HepG2 (cell line): ENCODE measurements around the gene CENATAC. TPM values are rescaled to one million over a fixed set of nuclear protein-coding genes. Genes with fewer than 3 reads are reported as not detected.

Source experiments
- AGO1 ChIP-seq: fragments of 200-400 bp; formaldehyde crosslinking; IDR thresholded peaks from 2 replicates; pipeline ENCODE4 v1.6.1; 2017; ENCODE audit warnings: mild to moderate bottlenecking, low read depth, low read length, moderate library complexity; ENCODE audit not compliant: poor library complexity, severe bottlenecking
- AHR ChIP-seq: IDR thresholded peaks from 2 replicates; pipeline ENCODE4 v1.6.1; 2018; ENCODE audit warnings: missing genetic modification reagents, missing compliant biosample characterization
- ARHGAP35 ChIP-seq: sonication (generic); formaldehyde crosslinking; IDR thresholded peaks from 2 replicates; pipeline ENCODE4 v1.9.0; 2022; ENCODE audit warnings: mild to moderate bottlenecking, inconsistent platforms, moderate library complexity, missing genetic modification reagents, borderline replicate concordance
- CBX1 ChIP-seq: IDR thresholded peaks from one replicate; pipeline ENCODE4 v1.6.1; 2016; ENCODE audit warnings: antibody characterized with exemption, low read depth
- ELF3 ChIP-seq: IDR thresholded peaks from 2 replicates; pipeline ENCODE4 v1.6.1; 2016; ENCODE audit warnings: missing genetic modification reagents, missing compliant biosample characterization
- ETS1 ChIP-seq: sonication (generic); formaldehyde crosslinking; IDR thresholded peaks from 2 replicates; pipeline ENCODE4 v1.4.0; 2020; ENCODE audit warnings: missing genetic modification reagents
- ETV5 ChIP-seq: IDR thresholded peaks from 2 replicates; pipeline ENCODE4 v1.6.1; 2018; ENCODE audit warnings: missing biosample characterization, missing genetic modification reagents, inconsistent platforms, borderline replicate concordance
- HCFC1 ChIP-seq: fragments of 150-350 bp; IDR thresholded peaks from 2 replicates; pipeline ENCODE4 v1.6.1; 2014; ENCODE audit warnings: low read depth, low read length
- HES4 ChIP-seq: sonication (generic); formaldehyde crosslinking; IDR thresholded peaks from 2 replicates; pipeline ENCODE4 v1.9.0; 2021; ENCODE audit warnings: mild to moderate bottlenecking, missing genetic modification reagents, borderline replicate concordance
- HOMEZ ChIP-seq: IDR thresholded peaks from 2 replicates; pipeline ENCODE4 v1.6.1; 2016; ENCODE audit warnings: low read depth
- NCOR1 ChIP-seq: fragments of 200-600 bp; sonication (generic); IDR thresholded peaks from 2 replicates; pipeline ENCODE4 v1.7.0; 2017; ENCODE audit warnings: antibody characterized with exemption, low read length, borderline replicate concordance
- PRDM15 ChIP-seq: sonication (generic); formaldehyde crosslinking; IDR thresholded peaks from 2 replicates; pipeline ENCODE4 v1.4.0; 2020; ENCODE audit warnings: missing genetic modification reagents
- RBFOX2 ChIP-seq: fragments of 200-400 bp; formaldehyde crosslinking; IDR thresholded peaks from 2 replicates; pipeline ENCODE4 v1.6.1; 2017; ENCODE audit warnings: low read depth, mild to moderate bottlenecking, low read length
- SP5 ChIP-seq: IDR thresholded peaks from 2 replicates; pipeline ENCODE4 v1.6.1; 2016; ENCODE audit warnings: low read depth, borderline replicate concordance
- STAT5B ChIP-seq: sonication (generic); formaldehyde crosslinking; IDR thresholded peaks from 2 replicates; pipeline ENCODE4 v1.4.0; 2020; ENCODE audit warnings: missing genetic modification reagents
- USF2 ChIP-seq, 2 experiments: sonication (generic) in 1 of 2; formaldehyde crosslinking in 1 of 2; IDR thresholded peaks; 2 replicates each; pipeline versions ENCODE4 v1.5.1 to v1.6.1; 2011 to 2020; ENCODE audit warnings: borderline replicate concordance in 1 of 2, low read depth in 1 of 2, low read length in 1 of 2, mild to moderate bottlenecking in 1 of 2, missing genetic modification reagents in 1 of 2, moderate library complexity in 1 of 2
- ZNF225 ChIP-seq: sonication (generic); formaldehyde crosslinking; IDR thresholded peaks from 2 replicates; pipeline ENCODE4 v1.4.0; 2020; ENCODE audit warnings: mild to moderate bottlenecking, missing genetic modification reagents
- ZNF383 ChIP-seq: sonication (generic); formaldehyde crosslinking; IDR thresholded peaks from 2 replicates; pipeline ENCODE4 v1.4.0; 2020; ENCODE audit warnings: missing genetic modification reagents, mild to moderate bottlenecking, borderline replicate concordance
- ZNF788 ChIP-seq: sonication (generic); formaldehyde crosslinking; IDR thresholded peaks from 2 replicates; pipeline ENCODE4 v1.5.0; 2020; ENCODE audit warnings: mild to moderate bottlenecking, missing genetic modification reagents, borderline replicate concordance
- ZNF816 ChIP-seq: sonication (generic); formaldehyde crosslinking; IDR thresholded peaks from 2 replicates; pipeline ENCODE4 v1.8.0; 2022; ENCODE audit warnings: missing genetic modification reagents, mild to moderate bottlenecking, borderline replicate concordance
- polyA plus RNA-seq, 8 experiments: library from polyadenylated mRNA; depleted of rRNA in 3 of 8; stranded (reverse) in 7 of 8; unstranded in 1 of 8; fragments of >200 nt; fragmentation: Illumina TruSeq in 4 of 8; extraction: Trizol in 4 of 8; gene quantifications; 2 replicates each; pipeline versions ENCODE4 v1.2.1 to v1.2.3, GENCODE V29; 2011 to 2016; ENCODE audit warnings: low read depth in 4 of 8, missing spikeins in 1 of 8, mixed read lengths in 1 of 8; ENCODE audit not compliant: insufficient read depth in 1 of 8
- total RNA-seq, 5 experiments: library from RNA; depleted of rRNA; stranded (reverse); fragments of >200 nt; fragmentation: Illumina TruSeq; extraction: Trizol; gene quantifications; 2 replicates each; pipeline ENCODE4 v1.2.3, GENCODE V29; 2016; ENCODE audit warnings: low read depth in 1 of 5

Gene CENATAC
- total and polyA plus RNA-seq, 2 of the 13 experiments (the other 11 are each of a cell fraction or from before 2014, with no cell fraction given), result 21.7 to 25.0 TPM

- no peak for TF ChIP-seq HOMEZ (CRISPR knock-in tag)
- TF ChIP-seq RBFOX2, result peak; percentile 71
- no peak for TF ChIP-seq PRDM15 (CRISPR knock-in tag)
- no peak for TF ChIP-seq ZNF383
- TF ChIP-seq AGO1, result peak; percentile 49
- peak; percentile 69; the same call in 1 of the 2 replicates for TF ChIP-seq STAT5B (CRISPR knock-in tag)
- no peak for TF ChIP-seq ARHGAP35 (CRISPR knock-in tag)
- TF ChIP-seq ETV5 (CRISPR knock-in tag), result peak; percentile 75
- TF ChIP-seq ZNF225 (CRISPR knock-in tag), result no peak; the same call in 1 of the 2 replicates
- TF ChIP-seq AHR, result no peak
- TF ChIP-seq USF2 (IDR thresholded peaks at IDR 0.05; ENCODE audit: low read depth, low read length), result no peak
- no peak for TF ChIP-seq USF2 (CRISPR knock-in tag; IDR thresholded peaks at IDR 0.05; ENCODE audit: borderline replicate concordance)
- no peak for TF ChIP-seq ETS1 (CRISPR knock-in tag)
- TF ChIP-seq HCFC1, result peak; percentile 66; the same call in 1 of the 2 replicates
- TF ChIP-seq HES4 (CRISPR knock-in tag), result no peak
- TF ChIP-seq SP5 (CRISPR knock-in tag), result peak; percentile 60
- TF ChIP-seq ZNF788 (CRISPR knock-in tag), result no peak; the same call in 1 of the 2 replicates
- peak; percentile 78 for TF ChIP-seq ZNF816 (CRISPR knock-in tag)
- TF ChIP-seq NCOR1, result peak; percentile 61; the same call in 1 of the 2 replicates
- TF ChIP-seq ELF3 (CRISPR knock-in tag), result peak; percentile 85
- peak; percentile 59 for TF ChIP-seq CBX1
Measured at GRCh38 chr11:119018074-119018938, 20.4 kb downstream of the CENATAC start, which contains the start of the genes RPS25 and TRAPPC4 (continued).
